HG03342 (cell line): ENCODE results near the gene ANKRD6.
"Not testable (repeated sequence)": the region's sequence is repeated elsewhere in the genome, so short reads cannot be mapped to it uniquely, and the experiment has no call there.

ENCODE experiments used
- ATAC-seq: cut with Tn5 transposase; IDR thresholded peaks from one replicate; pipeline ENCODE4 v1.9.1; 2021; ENCODE audit warnings: mild to moderate bottlenecking, moderate library complexity; ENCODE audit not compliant: unreplicated experiment

The ANKRD6 gene

DNA sequence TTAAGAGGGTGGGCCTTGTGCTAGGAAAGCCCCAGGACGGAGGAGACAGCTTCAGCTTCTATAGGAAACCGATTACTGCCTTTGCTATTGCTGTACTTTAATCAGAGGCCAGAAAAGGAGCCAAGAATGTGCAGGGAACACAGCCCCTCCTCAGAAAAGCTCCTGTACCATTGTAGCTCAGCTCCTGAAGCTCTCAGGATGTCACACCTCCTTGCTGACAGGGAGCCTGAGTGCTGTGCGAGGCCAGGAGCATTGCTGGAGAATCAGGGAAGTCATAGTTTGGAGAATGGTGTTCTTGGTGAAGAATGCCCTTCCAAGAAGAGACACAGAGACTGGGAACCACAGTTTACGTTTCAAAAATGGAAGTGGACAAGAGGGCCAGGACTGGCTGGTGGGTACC is 158.8 kb downstream of the ANKRD6 start:
- ATAC-seq, result no peak

DNA sequence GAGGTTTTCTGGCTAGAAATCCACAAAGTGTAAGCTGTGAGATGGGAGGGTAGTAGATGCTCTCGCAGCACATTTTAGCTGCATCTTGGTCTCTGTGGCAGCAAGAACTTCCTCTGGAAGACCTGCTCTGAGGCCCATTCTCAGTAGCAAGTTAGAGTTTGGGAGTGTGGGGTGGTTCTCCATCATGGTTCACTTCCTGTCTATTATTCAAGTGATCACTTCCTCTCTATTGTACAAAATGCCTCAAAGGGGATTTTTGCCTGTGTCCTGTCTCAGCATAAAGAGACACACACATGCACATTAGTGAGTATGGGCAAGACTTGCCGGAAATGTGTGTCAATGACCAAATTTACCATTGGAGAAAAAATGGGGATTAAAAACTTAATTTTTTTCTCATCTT is 163.1 kb downstream of the ANKRD6 start:
- ATAC-seq, result peak; percentile 96

DNA sequence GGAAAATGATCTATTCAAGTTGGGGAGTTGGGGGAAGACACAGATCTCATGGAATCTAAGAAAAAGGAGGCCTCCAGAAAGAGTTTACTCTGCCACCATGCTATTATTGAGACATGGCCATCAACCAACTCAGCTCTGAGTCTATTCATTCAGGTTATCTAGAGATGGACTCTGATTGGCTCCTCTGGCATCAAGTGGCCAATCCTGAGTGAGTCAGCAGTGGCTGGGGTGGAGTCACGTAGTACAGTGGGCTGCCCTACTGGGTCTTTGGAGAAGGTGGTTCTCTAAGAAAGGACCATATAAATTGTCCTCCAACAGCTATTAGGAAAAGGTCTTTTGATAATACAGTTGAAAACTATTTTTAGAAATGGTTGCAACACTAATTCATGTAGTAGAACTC is 163.5 kb downstream of the ANKRD6 start:
- no peak for ATAC-seq

DNA sequence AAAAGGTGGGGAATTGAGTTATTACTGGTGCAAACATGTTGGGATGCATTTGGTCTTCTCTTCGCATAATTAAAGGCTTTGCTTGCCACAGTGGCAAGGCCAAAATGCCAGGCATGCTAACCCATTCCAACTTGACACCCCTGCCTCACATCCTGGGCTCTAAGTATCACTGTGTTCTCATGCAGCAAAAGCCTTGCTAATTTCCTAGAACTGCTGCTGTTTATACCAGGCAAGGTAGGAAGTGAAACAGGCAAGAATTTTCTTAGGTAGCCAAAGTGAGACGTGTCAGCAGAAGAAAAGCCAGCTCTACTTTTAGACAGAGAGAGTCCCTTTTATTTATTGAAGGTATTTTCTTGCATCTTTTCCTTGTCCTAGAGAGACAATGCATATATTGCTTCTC is 164.4 kb downstream of the ANKRD6 start:
- no peak for ATAC-seq

DNA sequence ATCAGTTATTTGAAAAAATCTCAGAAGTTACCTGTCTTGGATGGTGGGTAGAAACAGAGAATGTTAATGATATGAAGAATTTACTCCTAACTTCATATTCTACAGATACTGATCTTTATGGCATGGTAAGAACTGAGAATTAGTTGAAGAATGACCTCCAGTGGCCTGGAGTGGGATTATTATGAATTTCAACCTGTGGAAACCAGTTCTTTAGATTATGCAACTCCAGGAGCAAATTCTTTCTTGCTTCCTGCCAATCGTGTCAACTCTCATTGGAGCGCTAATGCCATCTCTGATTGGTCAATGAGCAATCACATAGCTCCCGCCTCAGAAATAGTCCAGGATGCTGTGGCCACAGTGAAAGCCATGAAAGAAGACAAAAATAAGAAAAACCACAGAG is 165.0 kb downstream of the ANKRD6 start:
- no peak for ATAC-seq

DNA sequence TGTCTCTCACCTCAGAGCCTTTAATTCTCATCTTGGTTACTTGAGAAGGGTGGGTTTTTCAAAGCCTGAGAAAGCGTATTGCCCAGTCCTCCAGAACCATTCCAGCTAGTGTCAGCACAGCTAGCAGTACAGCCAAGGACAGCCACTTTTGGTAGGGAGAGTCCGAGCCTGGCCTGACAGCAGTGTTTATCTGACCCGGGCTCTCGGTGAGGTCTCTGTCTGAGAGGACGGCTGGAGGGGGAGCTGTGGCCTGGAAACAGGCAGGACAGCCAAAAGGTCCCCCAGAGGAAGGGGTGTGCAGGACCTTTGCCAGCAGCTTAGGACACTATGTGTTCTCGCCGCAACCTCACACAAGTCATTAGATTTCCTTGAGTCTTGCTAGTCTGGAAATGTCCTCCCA is 166.8 kb downstream of the ANKRD6 start:
- ATAC-seq, result no peak

DNA sequence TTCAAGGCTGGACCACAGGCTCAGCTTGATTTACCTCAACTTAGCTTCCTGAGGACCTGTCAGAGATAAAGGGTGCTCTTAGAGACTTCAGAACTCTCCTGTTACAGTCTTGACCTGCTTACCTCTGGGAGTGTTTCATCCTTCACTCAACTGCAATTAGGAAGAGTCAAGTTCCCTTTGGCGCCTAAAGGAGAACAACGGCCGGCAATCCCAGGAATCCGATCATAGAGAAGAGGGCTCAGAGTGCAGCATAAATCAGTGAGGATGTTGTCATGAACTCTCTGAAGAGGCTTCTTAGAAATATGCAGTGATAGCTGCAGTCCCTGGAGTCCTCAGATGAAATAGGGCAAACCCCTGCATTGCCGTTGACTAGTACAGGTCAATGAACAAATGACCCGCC is 169.2 kb downstream of the ANKRD6 start:
- no peak for ATAC-seq

DNA sequence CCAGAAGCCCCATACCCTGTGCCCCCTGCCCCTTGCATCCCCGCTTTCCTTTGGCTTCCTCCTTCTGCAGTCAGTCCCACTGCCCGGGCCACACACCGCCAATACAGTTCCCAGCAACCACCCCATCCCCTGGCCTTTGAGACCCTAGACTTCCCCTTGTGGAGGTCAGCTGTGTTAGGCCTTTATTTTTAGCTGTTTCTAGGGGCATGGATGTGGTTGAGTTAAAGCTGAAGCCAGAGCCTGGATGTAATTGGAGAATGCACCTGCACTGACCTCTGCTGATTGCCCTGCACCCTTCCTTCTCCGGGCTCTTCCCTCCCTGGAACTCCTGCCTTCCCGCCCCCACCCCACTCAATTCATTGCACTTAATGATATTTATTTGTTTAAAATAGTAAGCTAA is 171.7 kb downstream of the ANKRD6 start:
- no peak for ATAC-seq

DNA sequence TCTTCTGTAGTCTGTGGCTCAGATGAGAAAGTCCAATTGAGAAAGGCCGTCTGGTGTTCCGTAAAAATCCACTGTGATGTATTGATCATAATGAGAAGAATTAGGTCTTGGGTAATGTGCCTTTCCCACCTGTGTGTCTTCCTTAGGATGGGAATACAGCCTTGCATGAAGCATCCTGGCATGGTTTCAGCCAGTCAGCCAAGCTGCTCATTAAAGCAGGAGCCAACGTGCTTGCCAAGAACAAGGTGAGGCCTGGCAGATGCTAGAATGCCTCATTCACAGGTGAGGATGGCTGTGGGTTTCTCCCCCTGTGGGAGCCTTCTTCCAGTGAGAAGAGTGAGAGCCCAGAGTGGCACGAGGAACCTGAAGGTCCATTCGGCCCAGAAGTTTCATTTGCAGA is 172.9 kb downstream of the ANKRD6 start:
- no peak for ATAC-seq

DNA sequence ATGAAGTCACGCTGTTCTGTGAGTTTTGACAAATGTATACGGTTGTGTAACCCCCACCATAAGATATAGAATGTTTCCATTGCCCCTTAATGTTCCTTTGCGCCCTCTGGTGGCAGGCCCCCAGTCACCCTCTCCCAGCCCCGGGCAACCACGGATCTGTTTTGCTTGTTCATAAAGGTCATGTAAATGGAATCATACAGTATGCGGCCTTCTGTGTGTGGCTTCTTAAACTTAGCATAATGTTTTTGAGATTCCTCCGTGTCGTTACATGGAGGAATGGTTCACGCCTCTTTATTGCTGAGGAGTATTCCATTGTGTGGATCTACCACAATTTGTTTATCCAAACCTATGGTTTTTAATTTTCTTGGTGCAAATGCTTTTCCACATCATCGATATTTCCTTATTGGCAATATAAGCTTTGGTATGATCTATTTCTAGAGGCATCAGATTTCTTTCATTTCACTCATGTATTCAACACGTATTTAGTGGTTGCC is 177.2 kb downstream of the ANKRD6 start:
- no peak for ATAC-seq

DNA sequence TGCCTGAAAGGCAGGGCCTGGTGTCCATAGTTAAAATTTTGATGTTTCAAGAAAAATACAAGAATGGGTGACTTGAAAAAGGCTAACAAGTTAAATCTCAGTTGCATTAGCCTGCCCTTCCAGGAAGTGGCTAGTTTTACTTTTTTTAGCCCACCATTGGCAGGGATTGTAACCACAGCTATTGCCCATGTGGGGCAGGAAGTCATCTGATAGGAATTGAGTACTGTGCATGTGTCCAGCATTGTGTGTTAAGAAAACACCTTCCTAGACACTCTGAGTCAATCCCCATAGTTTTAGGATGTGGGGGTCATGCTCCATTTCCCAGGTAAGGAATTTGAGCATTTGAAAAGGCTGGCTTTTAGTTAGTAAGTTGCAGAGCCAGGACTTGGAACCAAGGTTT is 178.7 kb downstream of the ANKRD6 start:
- no peak for ATAC-seq

DNA sequence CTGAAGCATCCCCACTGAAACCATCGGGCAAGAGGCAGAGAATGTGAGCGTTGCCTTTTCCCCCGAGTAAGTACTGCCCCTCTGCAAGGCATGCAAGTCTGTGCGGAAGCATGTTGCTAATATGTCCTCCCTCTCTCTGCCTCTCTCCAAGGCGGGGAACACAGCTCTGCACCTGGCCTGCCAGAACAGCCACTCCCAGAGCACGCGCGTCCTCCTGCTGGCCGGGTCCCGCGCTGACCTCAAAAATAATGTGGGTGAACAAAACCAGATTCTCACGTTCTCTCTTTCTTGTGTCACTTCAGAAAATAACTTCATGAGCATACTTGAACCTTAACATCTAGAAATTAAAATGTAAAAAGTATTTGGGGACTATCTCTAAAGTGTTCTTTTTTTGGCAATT is 179.2 kb downstream of the ANKRD6 start:
- no peak for ATAC-seq

DNA sequence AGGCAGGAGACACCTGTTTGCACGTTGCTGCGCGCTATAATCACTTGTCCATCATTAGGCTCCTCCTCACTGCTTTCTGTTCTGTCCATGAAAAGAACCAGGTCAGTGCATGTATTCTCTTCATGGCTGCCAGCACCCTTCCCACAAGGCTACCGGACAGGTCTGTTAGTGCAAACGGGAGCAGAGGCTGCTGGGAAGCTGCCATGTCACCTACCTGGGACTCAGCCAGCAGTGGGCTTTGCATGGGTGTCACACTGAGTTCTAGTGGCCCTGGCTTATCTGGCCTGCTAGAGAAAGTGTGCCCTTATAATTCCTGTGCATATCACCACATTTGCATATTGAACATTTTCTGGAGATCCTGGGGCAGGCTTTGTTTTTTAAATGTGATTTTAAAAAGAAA is 180.8 kb downstream of the ANKRD6 start:
- ATAC-seq, result no peak

DNA sequence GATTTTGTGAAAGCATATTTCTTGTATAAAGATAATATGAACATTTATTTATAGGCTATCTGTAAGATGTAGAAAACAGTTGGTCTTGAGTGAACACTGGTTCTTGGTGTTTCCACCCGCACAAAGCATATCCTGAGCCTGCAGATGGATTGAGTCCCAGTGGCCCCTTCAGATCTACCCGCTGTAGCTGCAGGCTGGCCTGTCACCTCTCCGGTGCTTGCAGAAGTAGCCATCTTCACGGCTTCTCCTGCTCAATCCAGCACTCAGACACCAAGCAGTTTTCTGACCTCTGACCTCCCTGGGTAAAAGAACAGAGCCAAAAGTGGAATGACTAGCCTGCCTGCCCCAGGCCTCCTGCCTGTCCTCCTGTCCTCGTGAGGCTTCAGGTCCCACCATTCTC is 182.9 kb downstream of the ANKRD6 start:
- no peak for ATAC-seq

DNA sequence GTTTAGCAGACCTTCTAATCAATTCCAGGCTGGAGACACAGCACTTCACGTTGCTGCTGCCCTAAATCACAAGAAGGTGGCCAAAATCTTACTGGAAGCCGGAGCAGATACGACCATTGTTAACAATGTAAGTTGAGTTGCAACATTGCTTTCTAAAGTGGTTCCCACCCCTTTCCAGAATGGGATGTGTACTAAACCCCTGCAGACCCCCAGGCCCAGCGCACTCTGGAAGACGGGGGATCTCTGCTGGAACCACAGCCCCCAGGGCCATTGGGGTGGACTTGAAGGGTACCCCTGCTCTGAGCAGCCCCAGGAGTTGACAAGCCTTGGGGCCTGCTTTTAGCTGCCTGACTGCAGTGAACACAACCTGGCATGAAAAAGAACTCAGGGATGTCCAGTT is 183.6 kb downstream of the ANKRD6 start:
- no peak for ATAC-seq

DNA sequence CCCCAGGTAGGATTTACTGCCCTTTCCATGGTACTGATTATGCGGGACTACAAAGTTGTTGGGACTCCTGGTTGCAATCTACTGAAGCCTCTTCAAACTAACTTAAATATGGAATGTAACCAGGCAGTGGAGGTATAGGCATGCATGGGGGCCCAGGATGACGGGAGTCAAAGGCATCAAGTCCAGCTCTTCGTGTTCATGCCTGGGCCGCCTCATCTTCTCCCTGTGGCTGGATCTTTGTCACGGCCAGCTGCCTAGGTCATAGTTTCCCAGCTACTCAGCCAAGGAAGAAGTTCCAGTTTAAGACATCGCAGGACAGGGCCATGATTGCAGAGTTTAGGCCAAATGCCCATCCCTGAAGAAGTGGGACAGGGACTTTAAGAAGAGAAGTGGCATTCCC is 185.1 kb downstream of the ANKRD6 start:
- ATAC-seq, result no peak

DNA sequence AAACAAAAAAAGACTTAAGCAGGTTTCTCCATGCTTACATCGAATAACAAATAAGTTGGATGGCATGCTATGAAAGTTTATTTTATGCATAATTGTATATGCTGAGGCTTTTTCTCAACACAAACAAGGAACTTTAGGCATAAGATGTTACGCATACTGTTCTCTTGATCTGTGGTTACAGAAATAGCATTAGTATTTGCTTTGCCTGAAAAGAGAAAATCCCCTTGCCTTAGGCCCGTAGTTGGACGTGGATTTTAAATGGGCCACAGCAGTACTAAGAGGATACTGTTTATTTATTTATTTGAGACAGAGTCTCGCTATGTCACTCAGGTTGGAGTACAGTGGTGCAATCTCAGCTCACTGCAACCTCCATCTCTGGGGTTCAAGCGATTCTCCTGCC is 186.6 kb downstream of the ANKRD6 start:
- no peak for ATAC-seq

DNA sequence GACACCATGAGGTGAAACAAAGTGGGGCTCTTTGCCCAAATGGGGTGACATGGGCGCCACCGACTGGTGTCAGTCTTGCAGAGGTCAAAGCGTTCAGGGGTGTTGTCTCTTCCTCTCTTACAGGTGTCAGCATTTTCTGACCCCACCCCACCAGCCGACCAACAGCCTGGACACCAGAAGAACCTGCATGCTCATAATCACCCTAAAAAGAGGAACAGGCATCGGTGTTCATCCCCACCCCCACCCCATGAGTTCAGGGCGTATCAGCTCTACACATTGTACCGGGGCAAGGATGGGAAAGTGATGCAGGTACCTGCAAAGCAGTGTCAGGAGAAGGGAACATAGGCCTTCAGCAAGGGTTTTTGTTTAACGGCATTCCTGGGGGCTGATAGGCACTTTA is 190.8 kb downstream of the ANKRD6 start:
- ATAC-seq, result no peak

DNA sequence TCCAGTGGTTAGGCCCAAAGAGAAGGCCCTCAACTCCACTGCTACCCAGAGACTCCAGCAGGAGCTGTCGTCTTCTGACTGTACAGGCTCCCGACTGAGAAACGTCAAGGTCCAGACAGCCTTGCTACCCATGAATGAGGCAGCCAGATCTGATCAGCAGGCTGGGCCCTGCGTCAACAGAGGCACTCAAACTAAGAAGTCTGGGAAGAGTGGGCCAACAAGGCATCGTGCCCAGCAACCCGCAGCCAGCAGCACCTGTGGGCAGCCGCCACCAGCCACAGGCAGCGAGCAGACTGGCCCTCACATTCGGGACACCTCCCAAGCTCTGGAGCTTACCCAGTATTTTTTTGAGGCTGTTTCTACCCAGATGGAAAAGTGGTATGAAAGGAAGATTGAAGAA is 197.5 kb downstream of the ANKRD6 start:
- no peak for ATAC-seq

DNA sequence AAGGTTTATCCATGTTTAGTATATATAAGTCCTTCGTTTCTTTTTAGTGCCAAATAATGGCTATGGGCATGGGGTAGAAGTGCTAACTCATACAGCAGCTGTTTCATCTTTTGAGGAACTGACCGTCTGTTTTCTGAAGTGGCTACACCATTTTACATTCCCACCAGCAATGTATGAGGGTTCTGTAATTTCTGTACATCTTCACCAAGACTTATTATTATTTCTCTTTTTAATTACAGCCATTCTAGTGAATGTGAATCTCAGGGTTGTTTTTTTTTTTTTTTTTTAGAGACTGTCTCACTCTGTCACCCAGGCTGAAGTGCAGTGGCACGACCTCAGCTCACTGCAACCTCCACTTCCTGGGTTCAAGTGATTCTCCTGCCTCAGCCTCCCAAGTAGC is 203.5 kb downstream of the ANKRD6 start:
- not testable (repeated sequence) for ATAC-seq

DNA sequence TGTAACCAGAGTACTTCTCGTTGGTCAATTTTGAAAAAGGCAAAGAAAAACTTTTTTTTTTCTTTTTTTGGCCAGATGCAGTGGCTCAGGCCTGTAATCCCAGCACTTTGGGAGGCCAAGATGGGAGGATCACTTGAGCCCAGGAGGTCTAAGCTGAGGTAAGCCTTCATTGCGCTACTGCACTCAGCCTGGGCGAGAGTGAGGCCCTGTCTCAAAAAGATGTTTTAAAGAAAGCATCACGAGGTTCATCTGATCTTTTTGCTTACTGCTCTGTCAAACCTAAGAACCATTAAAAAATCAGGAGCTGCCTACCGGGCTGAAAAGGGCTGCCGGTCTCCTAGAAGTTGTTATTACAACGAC is 205.0 kb downstream of the ANKRD6 start:
- no peak for ATAC-seq

DNA sequence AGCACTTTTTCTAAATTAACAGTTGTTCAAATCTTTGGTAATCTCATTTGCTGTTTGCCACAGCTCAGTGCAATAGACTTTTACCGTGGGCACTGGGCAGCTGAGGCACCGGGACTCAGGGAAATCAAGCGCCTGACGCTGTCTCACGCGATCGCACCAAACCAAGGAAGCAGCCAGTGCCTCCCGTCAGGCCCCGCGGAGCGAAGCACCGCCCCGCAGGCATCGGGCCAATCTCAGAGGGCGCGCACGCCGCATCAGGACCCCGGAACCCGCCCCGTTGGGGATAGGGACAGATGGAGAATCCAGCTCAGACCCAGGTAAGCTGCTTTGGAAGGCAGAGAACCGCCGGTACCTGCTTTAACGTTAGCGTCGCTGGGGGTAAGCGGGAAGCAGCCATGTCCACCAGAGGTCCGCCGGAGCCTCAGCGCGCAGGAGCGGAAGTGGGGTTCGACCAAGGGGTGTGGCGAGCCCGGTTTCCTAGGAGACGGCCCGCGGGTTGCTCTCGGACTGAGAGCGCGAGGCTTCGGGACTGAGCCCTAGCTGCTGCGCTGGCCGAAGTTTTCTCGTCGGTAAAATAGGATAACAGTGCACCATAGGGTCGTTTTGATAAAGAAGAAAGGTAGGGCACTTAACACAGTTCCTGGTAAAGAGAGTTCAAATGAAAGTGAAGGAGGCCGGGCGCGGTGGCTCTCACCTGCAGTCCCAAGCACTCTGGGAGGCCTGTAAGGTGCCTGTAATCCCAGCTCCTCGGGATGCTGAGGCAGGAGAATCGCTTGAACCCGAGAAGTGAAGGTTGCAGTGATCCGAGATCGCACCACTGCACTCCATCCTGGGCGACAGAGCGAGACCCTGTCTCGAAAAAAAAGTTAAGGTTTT is 205.6 kb downstream of the ANKRD6 start, which contains the start of gene LYRM2:
TSS of gene LYRM2 (minus strand) at position 428 of the 876 bp plus-strand sequence. CDS start at position 397, 31 bp downstream.
- ATAC-seq, result peak; percentile 98

DNA sequence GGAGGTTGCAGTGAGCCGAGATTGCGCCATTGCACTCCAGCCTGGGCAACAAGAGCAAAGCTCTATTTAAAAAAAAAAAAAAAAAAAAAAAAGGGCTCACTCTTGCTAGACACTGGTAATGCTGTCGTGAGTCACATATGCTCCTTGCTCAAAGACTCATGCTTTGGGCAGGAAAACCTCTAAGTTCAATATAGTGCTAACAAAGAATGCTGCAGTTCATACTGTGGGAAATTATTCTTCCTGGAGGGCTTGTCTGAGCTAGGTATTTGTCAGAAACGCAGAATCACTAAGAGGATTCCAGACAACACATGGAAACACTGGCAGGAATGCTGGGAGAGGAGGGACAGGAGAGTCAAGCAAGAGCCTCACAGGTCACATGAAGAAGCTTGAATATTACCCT is 207.9 kb downstream of the ANKRD6 start:
- no peak for ATAC-seq
